GM12865 (cell line): Measurements from ENCODE around the gene EEF1AKMT1.

ENCODE experiments used
- DNase-seq: peaks from one replicate; pipeline ENCODE4 v3.0.0; 2010; ENCODE audit warnings: low read depth
- H3K4me3 ChIP-seq: 2 replicates; pipeline ENCODE4 v1.5.1; 2011; ENCODE audit warnings: mild to moderate bottlenecking, low read depth, low read length, control low read depth
- CTCF ChIP-seq: IDR thresholded peaks from 2 replicates; pipeline ENCODE4 v1.5.1; 2011; ENCODE audit warnings: low read length, control low read depth, low read depth, inconsistent platforms; ENCODE audit not compliant: insufficient read depth; ENCODE audit errors: missing control alignments

EEF1AKMT1 gene

GRCh38 chr13:20706661-20707060 lies 67.1 kb downstream of the EEF1AKMT1 start:
- no peak overlapping the region for H3K4me3 ChIP-seq
- TF ChIP-seq CTCF: no peak
- DNase-seq: no peak

- no peak for DNase-seq
- H3K4me3 ChIP-seq: no peak overlapping the region
- no peak for TF ChIP-seq CTCF
Observed at GRCh38 chr13:20704459-20705069, 69.2 kb downstream of the EEF1AKMT1 start.

GRCh38 chr13:20703780-20704458 lies 69.8 kb downstream of the EEF1AKMT1 start:
- peak; percentile 91 for DNase-seq
- peak overlapping the region; percentile 28; the same call in 1 of the 2 replicates for H3K4me3 ChIP-seq
- peak; percentile 65 for TF ChIP-seq CTCF

GRCh38 chr13:20702915-20703779 lies 70.6 kb downstream of the EEF1AKMT1 start, which contains the start of gene IL17D:
Gene IL17D, plus strand, starts transcription at chr13:20703699. Its CDS starts 303 bp downstream, at chr13:20704002.
- no peak for TF ChIP-seq CTCF
- peak within 1 kb of the TSS; percentile 61 for H3K4me3 ChIP-seq
- DNase-seq: peak; percentile 55

- no peak for TF ChIP-seq CTCF
- DNase-seq: no peak
- peak overlapping the region; percentile 61 for H3K4me3 ChIP-seq
Observed at GRCh38 chr13:20702530-20702914, 71.2 kb downstream of the EEF1AKMT1 start.

- no peak overlapping the region for H3K4me3 ChIP-seq
- no peak for DNase-seq
- TF ChIP-seq CTCF: no peak
Observed at GRCh38 chr13:20701461-20701860, 72.3 kb downstream of the EEF1AKMT1 start.
